Activated B cell treated with CpG ODN at 0.5 μM for 24 hours (primary cell): ENCODE results near the gene DOCK2. TPM values are rescaled to one million over a fixed set of nuclear protein-coding genes. Genes with fewer than 3 reads are reported as not detected.

ENCODE experiments used
- ATAC-seq: fragments of 200-7000 bp; cut with Tn5 transposase; one replicate; pipeline ENCODE4 v1.10.0; 2021; ENCODE audit warnings: low read depth, mild to moderate bottlenecking, moderate library complexity
- CTCF ChIA-PET: fragments of 350-600 bp; sonication (Branson Sonifier 250); formaldehyde crosslinking; loops from one replicate; lab custom pipeline; 2021; ENCODE audit warnings: antibody characterized with exemption; lab: Charles Lee
- POLR2A ChIA-PET: fragments of 350-600 bp; sonication (Branson Sonifier 250); formaldehyde crosslinking; loops from one replicate; lab custom pipeline; 2021; ENCODE audit warnings: antibody characterized with exemption; lab: Charles Lee
- DNase-seq: peaks from one replicate; pipeline ENCODE4 v3.0.0; 2022
- H3K27ac Mint-ChIP-seq: one replicate; pipeline ENCODE4 v1.8.0; 2020; ENCODE audit warnings: mixed read lengths
- H3K27me3 Mint-ChIP-seq: one replicate; pipeline ENCODE4 v1.8.0; 2021; ENCODE audit warnings: mixed read lengths
- H3K36me3 Mint-ChIP-seq: one replicate; pipeline ENCODE4 v1.8.0; 2021; ENCODE audit warnings: low read depth, mixed read lengths
- H3K4me1 Mint-ChIP-seq: one replicate; pipeline ENCODE4 v1.8.0; 2021; ENCODE audit warnings: mixed read lengths
- H3K4me3 Mint-ChIP-seq: one replicate; pipeline ENCODE4 v1.8.0; 2020; ENCODE audit warnings: mild to moderate bottlenecking, mixed read lengths
- H3K9me3 Mint-ChIP-seq: one replicate; pipeline ENCODE4 v1.8.0; 2020; ENCODE audit warnings: mixed read lengths
- intact Hi-C: fragments of 100-400 bp; cut with micrococcal nuclease; formaldehyde crosslinking; loops from one replicate; pipeline ENCODE4 v1.15.1; 2024
- total RNA-seq: library from RNA; stranded (reverse); gene quantifications from 2 replicates; pipeline ENCODE4 v1.2.3, GENCODE V29; 2022
- TF ChIP-seq, protein P1 (sequence below): fragments of 200-600 bp; IDR thresholded peaks from one replicate; pipeline ENCODE4 v1.8.0; 2022; ENCODE audit warnings: antibody characterized with exemption, mild to moderate bottlenecking

DOCK2 gene
- total RNA-seq, 1 donor from 2014 or later = 344 TPM

DNA sequence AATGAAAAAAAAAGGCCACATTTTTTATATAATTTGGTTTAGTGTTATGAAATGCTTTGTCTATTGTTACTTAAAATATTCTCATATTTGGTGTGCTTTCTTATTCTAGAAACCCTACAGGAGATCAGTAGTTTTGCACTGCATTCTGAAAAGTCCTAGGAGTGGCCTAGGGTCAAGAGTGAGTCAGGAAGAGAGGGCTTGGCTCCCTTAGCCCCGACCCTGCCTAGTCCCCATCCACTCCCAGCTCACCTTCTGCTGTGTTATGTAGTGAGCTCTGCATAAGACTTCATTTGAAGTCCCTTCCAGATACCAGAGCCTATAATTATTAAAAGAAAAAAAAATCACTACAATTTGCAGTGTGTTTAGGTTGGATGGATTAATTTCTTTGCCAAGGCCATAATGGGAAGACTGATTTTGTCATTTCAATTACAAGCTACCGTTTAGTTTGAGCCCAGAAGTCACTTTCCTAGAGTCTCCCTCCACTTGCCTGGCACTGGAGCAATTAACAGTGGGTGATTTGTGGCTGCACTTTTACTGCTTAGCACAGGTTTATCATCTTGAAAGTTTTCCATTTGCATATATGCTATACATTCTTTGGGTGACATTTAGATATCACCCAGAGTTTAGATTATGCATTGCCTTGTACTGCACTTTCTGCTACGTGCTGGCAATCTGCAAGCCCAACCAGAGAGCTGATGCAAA, 199.9 kb downstream of the DOCK2 start:
- ATAC-seq (no peak), DNase-seq (no peak)
- Mint-ChIP-seq H3K27ac (no peak overlapping the region), H3K36me3 (peaks cover 61% of the 10 kb centered on the region), H3K4me1 (no peaks in the 10 kb centered on the region), H3K27me3 (no peaks in the 10 kb centered on the region), H3K9me3 (no peaks in the 10 kb centered on the region), H3K4me3 (no peak overlapping the region)
- CTCF ChIA-PET = no interaction called here
- POLR2A ChIA-PET = no interaction called here
- intact Hi-C loops = no loop called here
- TF ChIP-seq, protein P1, sequence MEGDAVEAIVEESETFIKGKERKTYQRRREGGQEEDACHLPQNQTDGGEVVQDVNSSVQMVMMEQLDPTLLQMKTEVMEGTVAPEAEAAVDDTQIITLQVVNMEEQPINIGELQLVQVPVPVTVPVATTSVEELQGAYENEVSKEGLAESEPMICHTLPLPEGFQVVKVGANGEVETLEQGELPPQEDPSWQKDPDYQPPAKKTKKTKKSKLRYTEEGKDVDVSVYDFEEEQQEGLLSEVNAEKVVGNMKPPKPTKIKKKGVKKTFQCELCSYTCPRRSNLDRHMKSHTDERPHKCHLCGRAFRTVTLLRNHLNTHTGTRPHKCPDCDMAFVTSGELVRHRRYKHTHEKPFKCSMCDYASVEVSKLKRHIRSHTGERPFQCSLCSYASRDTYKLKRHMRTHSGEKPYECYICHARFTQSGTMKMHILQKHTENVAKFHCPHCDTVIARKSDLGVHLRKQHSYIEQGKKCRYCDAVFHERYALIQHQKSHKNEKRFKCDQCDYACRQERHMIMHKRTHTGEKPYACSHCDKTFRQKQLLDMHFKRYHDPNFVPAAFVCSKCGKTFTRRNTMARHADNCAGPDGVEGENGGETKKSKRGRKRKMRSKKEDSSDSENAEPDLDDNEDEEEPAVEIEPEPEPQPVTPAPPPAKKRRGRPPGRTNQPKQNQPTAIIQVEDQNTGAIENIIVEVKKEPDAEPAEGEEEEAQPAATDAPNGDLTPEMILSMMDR = no peak

DNA sequence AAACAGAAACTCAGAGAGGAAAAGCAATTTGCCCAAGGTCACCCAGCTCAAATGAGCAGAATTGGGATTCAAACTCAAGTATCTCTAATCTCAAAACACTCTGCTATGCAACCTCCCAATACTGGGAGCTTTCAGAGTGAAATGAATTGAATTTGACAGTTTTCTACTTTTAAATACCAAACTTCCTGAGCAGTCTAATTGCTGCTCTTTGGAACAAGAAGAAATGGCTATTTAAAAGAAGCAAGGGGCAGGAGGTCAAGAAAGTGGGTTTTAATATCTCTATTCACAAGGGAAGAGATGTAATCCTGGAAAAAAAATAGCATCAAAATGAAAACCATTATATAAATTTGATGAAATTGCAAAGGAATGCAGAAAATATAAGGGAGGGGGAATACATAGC, 200.6 kb downstream of the DOCK2 start:
- TF ChIP-seq, protein P1 = no peak
- peaks cover 63% of the 10 kb centered on the region for H3K36me3 Mint-ChIP-seq
- ChIA-PET CTCF (no interaction called here), POLR2A (no interaction called here)
- intact Hi-C loops = no loop called here
- H3K27ac Mint-ChIP-seq = no peak overlapping the region
- ATAC-seq (no peak), DNase-seq (no peak)
- no peaks in the 10 kb centered on the region for H3K9me3 Mint-ChIP-seq
- no peak overlapping the region for H3K4me3 Mint-ChIP-seq
- H3K4me1 Mint-ChIP-seq = no peaks in the 10 kb centered on the region
- no peaks in the 10 kb centered on the region for H3K27me3 Mint-ChIP-seq

GRCh38 chr5:169838688-169839087, 201.6 kb downstream of the DOCK2 start:
- no peak overlapping the region for H3K27ac Mint-ChIP-seq

DNA sequence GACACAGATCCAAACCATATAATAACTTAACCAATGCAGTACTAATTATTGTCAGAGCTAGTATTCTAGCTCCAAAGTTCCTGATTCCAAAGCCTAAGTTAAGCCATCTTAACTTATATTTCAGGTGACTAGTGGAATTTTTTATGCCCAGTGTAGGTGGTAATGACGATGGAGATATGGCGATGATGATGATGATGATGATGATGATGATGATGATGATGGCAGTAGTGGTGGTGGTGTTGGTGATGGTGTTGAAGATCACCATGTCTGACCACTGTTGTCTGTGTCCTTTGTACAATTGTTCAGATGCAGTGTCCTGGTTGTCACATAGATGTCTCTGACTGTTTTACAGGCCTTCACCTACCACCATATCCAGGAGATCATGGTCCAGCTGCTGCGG, 203.3 kb downstream of the DOCK2 start:
- no peaks in the 10 kb centered on the region for H3K4me1 Mint-ChIP-seq
- H3K36me3 Mint-ChIP-seq = peaks cover 75% of the 10 kb centered on the region
- CTCF ChIA-PET = no interaction called here
- H3K9me3 Mint-ChIP-seq = no peaks in the 10 kb centered on the region
- POLR2A ChIA-PET = no interaction called here
- no peak overlapping the region for H3K27ac Mint-ChIP-seq
- ATAC-seq (no peak), DNase-seq (no peak)
- intact Hi-C loops = no loop called here
- TF ChIP-seq, protein P1 = no peak
- no peak overlapping the region for H3K4me3 Mint-ChIP-seq
- no peaks in the 10 kb centered on the region for H3K27me3 Mint-ChIP-seq

More at GRCh38 chr5:169838688-169839087, 201.6 kb downstream of the DOCK2 start:
- ATAC-seq (no peak), DNase-seq (no peak)
- TF ChIP-seq, protein P1 = no peak
- no peak overlapping the region for H3K4me3 Mint-ChIP-seq
- H3K4me1 Mint-ChIP-seq = no peaks in the 10 kb centered on the region
- intact Hi-C loops = no loop called here
- no peaks in the 10 kb centered on the region for H3K27me3 Mint-ChIP-seq
- peaks cover 62% of the 10 kb centered on the region for H3K36me3 Mint-ChIP-seq
- H3K9me3 Mint-ChIP-seq = no peaks in the 10 kb centered on the region
- CTCF ChIA-PET = no interaction called here
- POLR2A ChIA-PET = no interaction called here

DNA sequence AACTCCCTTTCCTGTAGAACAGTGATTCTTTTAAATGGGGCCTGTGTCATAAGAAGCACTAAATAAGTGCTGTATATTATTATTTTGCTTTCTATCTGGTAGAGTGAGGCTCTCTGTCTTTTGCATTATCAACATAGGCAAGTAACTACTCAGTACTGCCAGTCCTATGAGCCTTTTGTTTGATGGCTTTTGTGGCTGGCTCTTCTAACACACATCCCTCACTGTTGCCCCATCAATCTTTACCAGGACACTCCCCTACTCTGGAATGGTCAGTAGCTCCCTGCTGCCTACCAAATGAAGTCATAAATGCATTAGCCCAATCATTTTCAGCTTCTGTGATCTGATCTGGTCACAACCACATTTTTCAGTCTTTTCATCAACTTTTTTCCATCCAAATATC, 205.6 kb downstream of the DOCK2 start:
- H3K36me3 Mint-ChIP-seq = peaks cover 91% of the 10 kb centered on the region

More for the DNA sequence above, 205.6 kb downstream of the DOCK2 start:
- ChIA-PET CTCF (no interaction called here), POLR2A (no interaction called here)
- intact Hi-C loops = no loop called here
- ATAC-seq = no peak
- no peak for DNase-seq
- Mint-ChIP-seq H3K27me3 (no peaks in the 10 kb centered on the region), H3K27ac (no peak overlapping the region), H3K9me3 (no peaks in the 10 kb centered on the region), H3K4me1 (no peaks in the 10 kb centered on the region), H3K4me3 (no peak overlapping the region)
- TF ChIP-seq, protein P1 = no peak
